Measurements from ENCODE around the gene ADD3.
"Not testable (repeated sequence)": the region's sequence is repeated elsewhere in the genome, so short reads cannot be mapped to it uniquely, and the experiment has no call there.

Gene ADD3

DNA sequence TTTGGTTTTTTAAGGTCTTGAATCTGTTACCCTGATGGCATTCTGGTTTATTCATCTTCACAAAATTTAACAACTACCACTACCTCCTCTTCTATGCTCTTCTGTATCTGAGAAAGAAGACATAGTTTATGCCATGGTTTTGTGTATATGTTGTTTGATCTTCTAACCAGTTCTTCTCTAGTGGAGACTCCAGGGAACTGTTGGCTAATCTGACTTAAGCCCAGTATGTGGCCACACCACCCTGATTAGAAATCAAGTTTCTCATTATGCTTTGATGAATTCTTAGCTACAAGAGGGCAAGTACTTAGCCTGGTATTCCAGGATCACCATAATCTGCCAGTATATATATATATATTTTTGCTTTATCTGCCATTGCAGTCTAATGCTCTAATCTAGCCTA lies 100.1 kb downstream of the ADD3 start:
- TF ChIP-seq, protein P1, sequence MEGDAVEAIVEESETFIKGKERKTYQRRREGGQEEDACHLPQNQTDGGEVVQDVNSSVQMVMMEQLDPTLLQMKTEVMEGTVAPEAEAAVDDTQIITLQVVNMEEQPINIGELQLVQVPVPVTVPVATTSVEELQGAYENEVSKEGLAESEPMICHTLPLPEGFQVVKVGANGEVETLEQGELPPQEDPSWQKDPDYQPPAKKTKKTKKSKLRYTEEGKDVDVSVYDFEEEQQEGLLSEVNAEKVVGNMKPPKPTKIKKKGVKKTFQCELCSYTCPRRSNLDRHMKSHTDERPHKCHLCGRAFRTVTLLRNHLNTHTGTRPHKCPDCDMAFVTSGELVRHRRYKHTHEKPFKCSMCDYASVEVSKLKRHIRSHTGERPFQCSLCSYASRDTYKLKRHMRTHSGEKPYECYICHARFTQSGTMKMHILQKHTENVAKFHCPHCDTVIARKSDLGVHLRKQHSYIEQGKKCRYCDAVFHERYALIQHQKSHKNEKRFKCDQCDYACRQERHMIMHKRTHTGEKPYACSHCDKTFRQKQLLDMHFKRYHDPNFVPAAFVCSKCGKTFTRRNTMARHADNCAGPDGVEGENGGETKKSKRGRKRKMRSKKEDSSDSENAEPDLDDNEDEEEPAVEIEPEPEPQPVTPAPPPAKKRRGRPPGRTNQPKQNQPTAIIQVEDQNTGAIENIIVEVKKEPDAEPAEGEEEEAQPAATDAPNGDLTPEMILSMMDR (IDR thresholded peaks at IDR 0.05; ENCODE audit: low read depth, low read length): no peak
- H3K4me3 ChIP-seq (ENCODE audit: low read depth, low read length): no peak overlapping the region
- no peak for DNase-seq (ENCODE audit: low read depth, low spot score)
- in situ Hi-C loops (cut with HindIII; ENCODE audit: low sequenced_read_pairs): no loop called here

DNA sequence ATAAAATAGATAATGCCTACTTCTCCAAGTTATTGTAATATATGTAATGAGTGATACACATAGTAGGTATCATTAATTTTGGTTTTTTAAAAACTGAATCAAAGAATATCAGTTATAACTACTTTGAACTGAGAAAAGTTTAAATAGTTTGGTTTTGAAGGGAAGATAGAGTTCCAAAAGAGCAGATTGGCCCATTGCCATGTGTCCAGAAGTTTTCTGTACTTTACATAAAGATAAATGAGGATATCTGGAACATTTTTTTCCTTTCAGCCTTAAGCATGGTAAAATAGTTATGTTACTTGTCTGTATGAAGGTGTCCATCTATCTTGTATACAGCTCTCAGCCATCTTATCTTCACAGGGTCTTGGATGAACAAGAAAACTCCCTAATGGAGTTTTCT lies 101.7 kb downstream of the ADD3 start:
- in situ Hi-C loops (cut with HindIII; ENCODE audit: low sequenced_read_pairs): no loop called here
- H3K4me3 ChIP-seq (ENCODE audit: low read depth, low read length): no peak overlapping the region
- DNase-seq (ENCODE audit: low read depth, low spot score): no peak
- TF ChIP-seq, protein P1 (IDR thresholded peaks at IDR 0.05; ENCODE audit: low read depth, low read length): no peak

DNA sequence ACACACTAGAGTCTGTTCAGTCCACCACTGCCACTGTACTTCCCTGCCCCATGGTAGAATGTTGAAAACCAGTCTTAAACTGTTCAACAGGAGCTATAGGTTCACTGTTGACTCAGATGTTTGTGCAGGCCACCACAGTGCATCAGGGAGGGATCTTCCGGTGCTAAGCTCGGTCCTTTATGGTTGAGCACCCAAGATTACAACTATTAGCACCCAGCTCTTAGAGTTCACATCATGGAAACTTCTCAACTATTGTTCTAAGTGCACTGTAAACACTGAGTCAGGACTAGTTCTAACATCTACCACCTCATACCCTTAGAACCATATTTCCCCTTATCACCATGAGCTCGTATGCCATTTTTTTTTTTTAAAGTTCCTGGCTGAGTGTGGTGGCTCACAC lies 102.6 kb downstream of the ADD3 start:
- H3K4me3 ChIP-seq (ENCODE audit: low read depth, low read length): no peak overlapping the region
- TF ChIP-seq, protein P1 (IDR thresholded peaks at IDR 0.05; ENCODE audit: low read depth, low read length): no peak
- DNase-seq (ENCODE audit: low read depth, low spot score): no peak
- in situ Hi-C loops (cut with HindIII; ENCODE audit: low sequenced_read_pairs): no loop called here

DNA sequence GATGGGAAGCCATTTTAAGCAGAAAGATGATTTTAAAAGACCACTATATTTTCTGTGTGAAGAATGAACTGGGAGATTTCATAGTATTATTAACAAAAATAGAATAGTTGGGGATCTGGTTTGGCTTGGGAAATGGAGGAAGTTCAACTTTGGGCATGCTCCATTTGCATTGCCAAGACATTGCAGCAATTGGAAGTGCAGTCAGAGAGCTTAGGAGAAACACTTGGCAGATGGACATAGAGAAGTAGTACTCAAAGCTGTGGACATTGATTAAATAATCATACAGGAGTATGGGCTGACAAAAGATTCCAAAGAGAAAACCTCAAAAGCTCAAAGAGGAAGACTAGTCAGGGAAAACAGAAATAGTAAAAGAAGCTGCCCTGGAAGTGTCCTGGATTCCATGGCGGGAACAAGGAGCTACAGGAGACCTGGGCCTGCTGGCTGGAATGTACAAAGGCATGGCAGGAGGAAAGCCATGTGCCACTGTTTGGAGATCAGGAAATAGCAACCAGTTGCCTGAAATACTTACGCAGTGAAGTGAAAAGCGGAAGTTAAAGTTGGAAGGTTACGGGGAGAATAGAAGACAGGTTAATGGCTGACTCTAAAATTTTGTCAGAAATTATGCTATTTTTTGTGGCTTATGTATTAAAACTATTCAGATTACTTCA lies 106.0 kb downstream of the ADD3 start:
- in situ Hi-C loops (cut with HindIII; ENCODE audit: low sequenced_read_pairs): no loop called here
- no peak for DNase-seq (ENCODE audit: low read depth, low spot score)
- no peak overlapping the region for H3K4me3 ChIP-seq (ENCODE audit: low read depth, low read length)
- TF ChIP-seq, protein P1 (IDR thresholded peaks at IDR 0.05; ENCODE audit: low read depth, low read length): no peak

DNA sequence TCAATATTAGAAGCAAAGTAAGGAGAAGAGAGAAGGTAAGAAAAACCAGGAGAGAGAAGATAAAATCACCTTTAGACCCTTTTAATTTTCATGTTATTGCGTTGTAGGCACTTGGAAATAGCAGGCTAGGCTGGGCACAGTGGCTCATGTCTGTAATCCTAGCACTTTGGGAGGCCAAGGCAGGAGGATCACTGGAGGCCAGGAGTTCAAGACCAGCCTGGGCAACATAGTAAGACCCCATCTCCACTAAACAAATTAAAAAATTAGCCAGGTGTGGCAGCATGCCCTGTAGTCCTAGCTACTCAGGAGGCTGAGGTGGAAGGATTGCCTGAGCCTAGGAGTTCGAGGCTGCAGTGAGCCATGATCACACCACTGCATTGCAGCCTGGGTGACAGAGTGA lies 106.9 kb downstream of the ADD3 start:
- in situ Hi-C loops (cut with HindIII; ENCODE audit: low sequenced_read_pairs); DNase-seq (ENCODE audit: low read depth, low spot score); H3K4me3 ChIP-seq (ENCODE audit: low read depth, low read length): not testable (repeated sequence)

DNA sequence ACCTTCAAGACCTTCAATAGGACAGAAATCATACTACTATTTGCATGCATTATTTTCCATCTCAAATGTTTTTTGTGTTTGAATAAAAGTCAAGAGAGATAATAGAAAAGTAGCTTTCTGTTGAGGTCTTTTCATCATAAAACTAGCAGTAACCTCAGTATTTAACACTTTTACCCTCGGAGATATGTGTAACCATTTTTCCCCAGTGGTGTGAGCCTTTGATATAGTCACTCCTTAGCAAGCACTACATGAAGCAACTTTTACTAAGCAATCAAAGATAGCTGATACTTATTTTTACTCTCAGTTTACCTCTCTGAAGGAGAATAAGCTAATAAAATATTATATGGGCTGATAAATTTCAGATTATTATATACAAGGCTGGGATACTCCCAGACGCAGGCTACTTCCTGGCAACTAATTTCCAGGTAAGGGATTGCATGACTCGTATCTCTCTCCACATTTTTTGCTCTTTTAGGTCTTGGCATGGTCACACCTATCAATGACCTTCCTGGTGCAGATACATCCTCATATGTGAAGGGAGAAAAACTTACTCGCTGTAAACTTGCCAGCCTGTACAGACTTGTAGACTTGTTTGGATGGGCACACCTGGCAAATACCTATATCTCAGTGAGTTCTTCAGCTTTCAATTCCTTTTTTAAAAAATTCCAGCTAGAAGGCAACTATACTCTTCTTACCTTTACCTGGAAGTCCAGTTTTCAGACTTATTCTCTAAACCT lies 108.2 kb downstream of the ADD3 start:
- TF ChIP-seq, protein P1 (IDR thresholded peaks at IDR 0.05; ENCODE audit: low read depth, low read length): no peak
- H3K4me3 ChIP-seq (ENCODE audit: low read depth, low read length): no peak overlapping the region
- DNase-seq (ENCODE audit: low read depth, low spot score): no peak
- in situ Hi-C loops (cut with HindIII; ENCODE audit: low sequenced_read_pairs): no loop called here

DNA sequence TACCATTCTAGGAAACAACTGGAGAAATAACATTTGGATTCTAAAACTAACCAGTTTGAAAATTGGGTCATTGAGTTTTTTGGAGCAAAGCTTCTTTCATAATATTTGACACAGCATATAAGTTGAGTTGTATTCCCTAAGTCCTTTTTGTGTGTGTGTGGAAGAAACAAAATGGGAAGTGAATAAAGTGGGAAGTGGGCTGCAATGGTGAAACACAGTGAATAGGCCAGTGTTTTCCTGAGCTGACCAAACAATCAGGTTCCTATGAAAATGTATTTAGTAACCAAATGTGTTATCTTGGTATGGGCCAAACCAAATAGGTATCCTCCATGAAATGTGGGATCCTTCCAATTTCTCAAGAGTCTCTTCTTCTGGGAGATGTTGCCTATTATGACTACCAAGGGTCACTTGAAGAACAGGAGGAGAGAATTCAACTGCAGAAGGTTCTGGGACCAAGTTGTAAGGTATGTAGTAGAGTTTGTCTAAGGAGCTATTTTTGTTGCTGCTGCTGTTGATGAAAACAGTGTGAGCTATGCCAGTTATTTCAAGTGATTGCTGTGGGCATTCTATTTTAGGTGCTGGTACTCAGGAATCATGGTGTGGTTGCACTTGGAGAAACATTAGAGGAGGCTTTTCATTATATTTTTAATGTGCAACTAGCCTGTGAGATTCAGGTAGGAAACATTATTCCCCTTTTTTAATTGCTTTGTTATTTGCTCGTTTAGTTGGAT lies 111.3 kb downstream of the ADD3 start:
- H3K4me3 ChIP-seq (ENCODE audit: low read depth, low read length): no peak overlapping the region
- in situ Hi-C loops (cut with HindIII; ENCODE audit: low sequenced_read_pairs): no loop called here

More for the DNA sequence above, 111.3 kb downstream of the ADD3 start:
- TF ChIP-seq, protein P1 (IDR thresholded peaks at IDR 0.05; ENCODE audit: low read depth, low read length): no peak
- no peak for DNase-seq (ENCODE audit: low read depth, low spot score)

Measured in astrocyte of the spinal cord (primary cell).